T-helper 22 cell (primary cell): ENCODE data around the gene PLEKHM3.
"Not testable (repeated sequence)": the region's sequence is repeated elsewhere in the genome, so short reads cannot be mapped to it uniquely, and the experiment has no call there.

ENCODE experiments used
- DNase-seq: peaks from one replicate; pipeline ENCODE4 v3.0.0-alpha.2; 2020; ENCODE audit warnings: low read depth

The PLEKHM3 gene

GRCh38 chr2:207920321-207920720 is 105.0 kb downstream of the PLEKHM3 start:
- no peak for DNase-seq

- no peak for DNase-seq
Observed at GRCh38 chr2:207919164-207919919, 106.0 kb downstream of the PLEKHM3 start.

- DNase-seq = no peak
Observed at GRCh38 chr2:207914716-207915115, 110.6 kb downstream of the PLEKHM3 start.

GRCh38 chr2:207913772-207914358 is 111.5 kb downstream of the PLEKHM3 start:
- no peak for DNase-seq

- no peak for DNase-seq
Observed at GRCh38 chr2:207911856-207912255, 113.5 kb downstream of the PLEKHM3 start.

GRCh38 chr2:207911215-207911614 is 114.1 kb downstream of the PLEKHM3 start:
- no peak for DNase-seq

- not testable (repeated sequence) for DNase-seq
Observed at GRCh38 chr2:207906495-207906894, 118.8 kb downstream of the PLEKHM3 start.

- DNase-seq = no peak
Observed at GRCh38 chr2:207905546-207905945, 119.8 kb downstream of the PLEKHM3 start.

- no peak for DNase-seq
Observed at GRCh38 chr2:207903236-207903635, 122.1 kb downstream of the PLEKHM3 start.

GRCh38 chr2:207902821-207903220 is 122.5 kb downstream of the PLEKHM3 start:
- no peak for DNase-seq

GRCh38 chr2:207901829-207902228 is 123.5 kb downstream of the PLEKHM3 start:
- DNase-seq = no peak

GRCh38 chr2:207901401-207901800 is 123.9 kb downstream of the PLEKHM3 start:
- no peak for DNase-seq

- no peak for DNase-seq
Observed at GRCh38 chr2:207898354-207898695, 127.0 kb downstream of the PLEKHM3 start.

- DNase-seq = no peak
Observed at GRCh38 chr2:207897541-207898353, 127.6 kb downstream of the PLEKHM3 start.

- no peak for DNase-seq
Observed at GRCh38 chr2:207896525-207897285, 128.6 kb downstream of the PLEKHM3 start.

- DNase-seq = no peak
Observed at GRCh38 chr2:207895274-207895860, 130.0 kb downstream of the PLEKHM3 start.

GRCh38 chr2:207892716-207893402 is 132.5 kb downstream of the PLEKHM3 start:
- DNase-seq = no peak

- DNase-seq = no peak
Observed at GRCh38 chr2:207891086-207891844, 134.1 kb downstream of the PLEKHM3 start.

GRCh38 chr2:207887500-207887899 is 137.8 kb downstream of the PLEKHM3 start:
- DNase-seq = no peak

GRCh38 chr2:207885010-207885409 is 140.3 kb downstream of the PLEKHM3 start:
- no peak for DNase-seq

GRCh38 chr2:207884127-207884526 is 141.2 kb downstream of the PLEKHM3 start:
- DNase-seq = no peak
